NCI-H187 (cell line): ENCODE measurements around the gene TIAM1.
A peak's percentile ranks its signal among the peaks of the same experiment; 100 is the strongest.
"Not testable (repeated sequence)": the region's sequence is repeated elsewhere in the genome, so short reads cannot be mapped to it uniquely, and the experiment has no call there.

Source experiments
- DNase-seq, 2 experiments: peaks; one replicate each; lab custom pipeline; 2025; lab: John Stamatoyannopoulos, UW

The TIAM1 gene

DNA sequence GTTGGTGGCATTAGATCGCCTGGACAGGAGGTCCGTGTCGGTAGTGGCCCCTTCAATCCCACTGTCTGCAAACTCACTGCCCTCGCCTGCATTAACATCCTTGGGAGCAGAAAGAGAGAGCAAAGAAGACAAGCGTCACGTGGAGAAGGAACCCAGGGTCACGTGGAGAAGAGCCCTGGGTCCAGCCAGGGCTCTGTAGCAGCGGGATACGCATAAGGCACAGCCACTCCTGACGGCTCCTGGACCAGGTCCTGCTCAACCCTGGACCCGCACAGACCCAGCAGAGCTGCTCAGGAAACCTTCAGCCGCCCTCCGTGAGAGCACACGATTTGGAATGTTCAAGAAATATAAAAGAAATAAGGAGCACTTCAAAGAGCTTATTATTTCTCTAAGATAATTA lies 92.0 kb downstream of the TIAM1 start:
- no peak for DNase-seq

- no peak for DNase-seq
Measured at GRCh38 chr21:31251686-31252085, 92.4 kb downstream of the TIAM1 start.

GRCh38 chr21:31248598-31248997 lies 95.5 kb downstream of the TIAM1 start:
- no peak for DNase-seq

GRCh38 chr21:31243611-31244010 lies 100.5 kb downstream of the TIAM1 start:
- DNase-seq = no peak

DNA sequence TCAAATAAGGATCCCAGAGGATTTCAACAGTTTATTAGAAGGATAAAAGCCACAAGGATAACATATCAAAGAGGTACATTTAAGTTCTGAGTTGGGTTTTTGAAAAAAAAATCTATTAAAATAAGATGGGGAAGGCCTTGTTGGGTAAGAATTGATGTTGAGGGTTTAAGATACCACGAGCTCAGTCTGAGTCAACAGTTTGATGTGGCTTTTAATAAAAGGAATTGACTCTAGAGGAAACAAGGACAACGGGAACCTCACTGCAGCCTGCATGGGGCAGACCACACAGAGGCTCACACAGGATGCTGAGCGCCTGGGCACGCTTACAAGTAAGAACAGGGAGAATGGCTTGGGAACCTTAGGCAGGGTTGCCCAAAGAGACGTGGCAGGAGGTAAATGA lies 107.5 kb downstream of the TIAM1 start:
- DNase-seq = no peak

DNA sequence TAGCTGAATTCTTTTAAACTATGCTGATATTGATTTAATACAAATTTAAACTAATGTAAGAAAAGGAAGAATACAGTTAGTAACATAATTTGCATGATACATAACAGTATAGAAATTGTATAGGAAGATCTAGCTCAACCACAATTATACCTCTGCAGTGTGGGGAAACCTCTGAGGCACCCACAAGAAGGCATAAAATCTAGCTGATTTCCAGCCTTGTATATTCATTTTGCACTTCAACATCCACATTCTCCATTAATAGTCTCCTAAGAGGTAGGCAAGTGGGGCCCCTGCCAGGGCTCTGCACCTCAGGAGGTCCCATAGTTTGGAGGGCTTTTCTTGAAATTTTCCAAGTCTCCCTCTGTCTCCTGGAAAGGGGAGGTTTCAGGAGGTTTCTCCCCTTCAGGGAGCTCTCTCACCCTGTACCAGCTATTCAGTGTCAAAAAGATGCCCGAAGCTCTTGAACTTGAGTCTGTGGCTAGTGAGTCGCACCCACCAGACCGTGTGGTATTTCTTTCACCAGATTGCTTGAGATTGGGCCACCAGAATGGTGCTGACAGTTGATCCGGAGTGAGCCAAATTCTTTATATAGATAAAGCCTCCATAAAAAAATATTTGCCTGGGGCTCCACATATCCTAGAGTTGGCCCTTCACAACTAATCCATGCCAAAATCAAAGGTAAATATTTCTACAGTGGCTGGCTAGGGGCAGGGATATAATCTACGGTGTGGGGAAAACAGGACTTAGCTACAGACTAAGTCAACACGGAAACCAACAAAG lies 108.2 kb downstream of the TIAM1 start:
- no peak for DNase-seq

DNA sequence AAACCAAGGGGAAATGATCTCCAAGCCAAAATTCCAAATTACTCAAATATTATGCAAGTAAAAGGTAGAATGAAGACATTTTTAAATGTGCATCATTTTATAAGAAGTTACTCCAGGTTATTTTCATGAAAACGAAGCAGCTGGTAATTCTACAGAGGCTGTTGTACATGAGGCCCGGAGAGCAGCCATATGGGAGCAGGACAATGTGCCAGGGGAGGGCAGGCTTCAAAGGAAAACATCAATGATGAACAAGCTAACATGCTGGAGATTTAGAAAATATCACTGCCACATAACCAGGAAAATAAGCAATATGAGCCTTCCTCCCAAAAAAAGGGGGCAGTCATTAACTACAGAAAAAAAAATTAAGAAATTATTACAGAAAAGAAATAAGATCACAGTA lies 109.1 kb downstream of the TIAM1 start:
- no peak for DNase-seq

DNA sequence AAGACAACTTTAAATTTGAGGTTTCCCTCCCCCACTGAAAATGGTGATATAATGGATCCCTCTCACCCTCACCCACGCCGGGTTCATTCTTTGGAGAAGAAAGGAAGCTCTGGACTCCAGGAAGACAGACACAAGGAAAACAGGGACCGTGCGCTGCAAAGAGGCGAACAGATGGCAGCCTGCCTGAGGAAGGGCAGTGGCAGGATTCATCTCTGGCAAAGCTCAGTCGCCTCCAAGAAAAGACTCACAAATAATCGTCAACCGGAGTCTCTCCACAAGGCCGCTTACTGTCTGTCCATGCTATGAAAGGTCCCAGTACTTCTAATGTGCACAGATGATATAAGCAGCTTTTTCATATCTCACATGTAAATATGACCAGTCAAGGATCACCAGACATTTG lies 110.3 kb downstream of the TIAM1 start:
- DNase-seq = no peak

GRCh38 chr21:31232344-31232743 lies 111.7 kb downstream of the TIAM1 start:
- DNase-seq = no peak

GRCh38 chr21:31230937-31231336 lies 113.1 kb downstream of the TIAM1 start:
- DNase-seq = no peak

GRCh38 chr21:31228723-31229122 lies 115.3 kb downstream of the TIAM1 start:
- DNase-seq = not testable (repeated sequence)

- no peak for DNase-seq
Measured at GRCh38 chr21:31225713-31226112, 118.3 kb downstream of the TIAM1 start.

DNA sequence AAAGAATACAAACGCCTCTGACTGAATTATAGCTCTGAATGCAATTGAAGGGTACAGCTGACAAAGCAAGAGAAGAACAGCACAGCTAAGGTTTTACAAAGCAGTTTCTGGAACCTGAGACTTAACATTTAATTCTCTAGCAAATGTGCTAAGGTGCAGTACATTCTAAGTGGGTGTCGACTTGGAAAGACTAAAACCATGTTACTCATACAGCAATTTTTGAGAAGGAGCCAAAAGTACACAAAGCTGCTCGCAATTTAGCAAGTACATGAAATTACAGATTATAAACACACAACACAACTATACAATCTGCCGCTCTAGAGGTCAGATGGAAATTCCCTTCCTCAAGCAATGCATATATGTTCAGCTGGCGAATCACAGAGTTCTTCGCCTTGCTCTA lies 121.9 kb downstream of the TIAM1 start:
- no peak for DNase-seq

DNA sequence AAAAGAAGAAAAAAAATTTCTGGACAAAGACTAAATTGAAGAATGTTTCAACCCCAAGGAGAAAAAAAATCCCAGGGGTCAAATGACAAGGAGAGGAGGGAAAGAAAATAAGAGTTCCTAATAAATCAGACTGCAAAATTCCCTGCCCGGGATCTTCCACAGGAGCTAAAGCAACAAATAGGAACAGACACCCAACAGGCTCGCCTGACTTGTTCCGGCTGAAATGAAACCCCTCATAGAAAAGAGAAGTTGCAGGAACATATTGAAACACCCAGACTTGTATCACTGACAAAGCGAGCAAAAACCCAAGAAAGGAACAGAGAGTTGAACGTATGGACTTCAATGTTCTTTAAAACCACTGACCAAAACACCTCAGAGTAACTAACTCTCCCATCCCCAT lies 123.0 kb downstream of the TIAM1 start:
- no peak for DNase-seq

DNA sequence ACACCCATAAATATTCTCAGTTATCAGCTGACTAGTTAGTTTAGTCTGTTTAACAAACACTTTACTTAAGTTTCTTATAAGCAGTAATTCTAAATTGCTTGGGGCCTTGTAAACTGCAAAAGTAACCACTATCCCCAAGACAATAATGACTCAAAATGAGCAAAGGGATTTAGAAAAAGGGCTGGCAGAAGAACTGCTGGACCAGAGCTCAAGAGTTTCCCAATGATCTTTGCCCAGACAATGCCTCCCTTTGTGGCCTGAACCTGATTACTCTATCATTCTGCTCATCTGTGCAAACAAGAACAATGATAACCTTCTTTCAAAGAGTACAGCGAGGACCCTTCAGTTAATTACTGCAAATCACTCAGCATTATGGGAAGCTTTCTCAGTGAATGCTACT lies 123.5 kb downstream of the TIAM1 start:
- peak; percentile 8 to 19 for DNase-seq

- no peak for DNase-seq
Measured at GRCh38 chr21:31218830-31219608, 125.0 kb downstream of the TIAM1 start.

GRCh38 chr21:31216206-31216605 lies 127.9 kb downstream of the TIAM1 start:
- no peak for DNase-seq

DNA sequence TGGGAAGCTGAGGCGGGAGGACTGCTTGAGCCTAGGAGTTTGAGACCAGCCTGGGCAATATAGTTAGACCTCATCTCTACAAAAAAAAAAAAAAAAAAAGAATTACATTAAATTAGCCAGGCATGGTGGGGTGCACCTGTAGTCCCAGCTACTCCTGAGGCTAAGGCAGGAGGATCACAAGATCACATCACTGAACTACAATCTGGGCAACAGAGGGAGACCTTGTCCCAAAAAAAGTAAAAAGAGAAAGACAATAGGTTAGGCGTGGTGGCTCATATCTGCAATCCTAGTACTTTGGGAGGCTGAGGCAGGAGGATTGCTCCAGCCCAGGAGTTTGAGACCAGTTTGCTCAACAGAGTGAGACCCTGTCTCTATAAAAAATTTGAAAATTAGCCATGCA lies 130.3 kb downstream of the TIAM1 start:
- no peak for DNase-seq

DNA sequence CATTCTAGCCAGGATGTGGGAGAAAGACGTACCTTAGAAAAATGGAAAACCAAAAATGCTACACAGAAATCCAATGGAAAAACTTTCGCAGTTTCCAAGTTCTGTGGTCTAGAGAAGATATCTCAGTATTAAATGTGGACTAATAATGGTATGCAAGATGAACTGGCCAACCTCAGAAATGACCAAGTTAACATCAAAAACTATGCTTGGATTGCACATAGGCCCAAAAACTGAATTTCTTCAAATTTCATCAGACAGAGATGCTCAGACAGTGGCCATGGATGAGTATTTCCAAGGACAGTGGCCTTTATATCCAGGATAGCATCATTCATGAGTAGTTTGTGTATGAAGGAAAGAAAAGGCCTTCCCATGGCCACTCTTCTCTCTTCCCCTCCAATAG lies 132.2 kb downstream of the TIAM1 start:
- DNase-seq = no peak

GRCh38 chr21:31205412-31205811 lies 138.6 kb downstream of the TIAM1 start:
- no peak for DNase-seq

- no peak for DNase-seq
Measured at GRCh38 chr21:31204801-31205200, 139.3 kb downstream of the TIAM1 start.

GRCh38 chr21:31203431-31204054 lies 140.5 kb downstream of the TIAM1 start:
- DNase-seq = no peak

DNA sequence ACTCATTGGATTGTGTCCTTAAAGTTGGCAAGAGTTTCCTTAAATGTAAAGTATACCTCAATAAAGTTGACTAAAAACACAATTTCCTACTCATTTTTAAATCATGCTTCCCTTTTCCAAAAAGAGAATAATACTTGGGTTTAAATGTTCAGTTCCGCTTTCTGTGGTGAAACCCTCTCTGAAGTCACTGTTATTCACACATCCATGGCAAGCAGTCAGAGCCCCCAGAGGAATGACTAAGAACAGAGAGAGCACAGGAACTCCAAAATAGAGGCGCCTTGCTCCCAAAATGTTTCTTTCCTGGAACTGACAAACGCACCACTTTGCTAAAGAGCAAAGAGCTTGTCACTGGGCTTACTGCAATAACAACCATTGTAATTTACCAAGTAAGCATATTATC lies 142.5 kb downstream of the TIAM1 start:
- no peak for DNase-seq
